Astrocyte of the spinal cord (primary cell): ENCODE data around the gene EXOC3L2.
A peak's percentile ranks its signal among the peaks of the same experiment; 100 is the strongest.

Source experiments
- DNase-seq: peaks from one replicate; pipeline ENCODE4 v3.0.0; 2011; ENCODE audit warnings: low read depth, low spot score
- H3K4me3 ChIP-seq: 2 replicates; pipeline ENCODE4 v1.5.1; 2011; ENCODE audit warnings: low read depth, mild to moderate bottlenecking, low read length, moderate library complexity
- CTCF ChIP-seq: IDR thresholded peaks from 2 replicates; pipeline ENCODE4 v1.5.1; 2012; ENCODE audit warnings: low read depth, mild to moderate bottlenecking, low read length, inconsistent platforms
- in situ Hi-C: cut with HindIII; loops from 2 replicates; pipeline ENCODE4 v1.10.0; 2017; ENCODE audit warnings: low sequenced_read_pairs

EXOC3L2 gene

GRCh38 chr19:45171211-45171623 lies 74.0 kb downstream of the EXOC3L2 start:
- TF ChIP-seq CTCF = no peak
- no peak for DNase-seq
- in situ Hi-C loops = no loop called here
- no peak overlapping the region for H3K4me3 ChIP-seq

- in situ Hi-C loops = no loop called here
- no peak for DNase-seq
- TF ChIP-seq CTCF = no peak
- no peak overlapping the region for H3K4me3 ChIP-seq
Measured at GRCh38 chr19:45170146-45171106, 74.8 kb downstream of the EXOC3L2 start.

GRCh38 chr19:45169602-45170001 lies 75.6 kb downstream of the EXOC3L2 start:
- in situ Hi-C loops = no loop called here
- H3K4me3 ChIP-seq = no peak overlapping the region
- TF ChIP-seq CTCF = no peak
- DNase-seq = no peak

GRCh38 chr19:45168767-45169351 lies 76.3 kb downstream of the EXOC3L2 start:
- no peak for TF ChIP-seq CTCF
- in situ Hi-C loops = no loop called here

GRCh38 chr19:45166723-45167252 lies 78.4 kb downstream of the EXOC3L2 start:
- in situ Hi-C loops = no loop called here
- H3K4me3 ChIP-seq = no peak overlapping the region
- no peak for DNase-seq
- TF ChIP-seq CTCF = no peak

More at GRCh38 chr19:45168767-45169351, 76.3 kb downstream of the EXOC3L2 start:
- DNase-seq = no peak
- H3K4me3 ChIP-seq = no peak overlapping the region

GRCh38 chr19:45164577-45165335 lies 80.5 kb downstream of the EXOC3L2 start:
- no peak overlapping the region for H3K4me3 ChIP-seq
- in situ Hi-C loops = no loop called here
- TF ChIP-seq CTCF = no peak
- peak; percentile 45 for DNase-seq
